Measurements from ENCODE around the gene TPBGL.

DNA sequence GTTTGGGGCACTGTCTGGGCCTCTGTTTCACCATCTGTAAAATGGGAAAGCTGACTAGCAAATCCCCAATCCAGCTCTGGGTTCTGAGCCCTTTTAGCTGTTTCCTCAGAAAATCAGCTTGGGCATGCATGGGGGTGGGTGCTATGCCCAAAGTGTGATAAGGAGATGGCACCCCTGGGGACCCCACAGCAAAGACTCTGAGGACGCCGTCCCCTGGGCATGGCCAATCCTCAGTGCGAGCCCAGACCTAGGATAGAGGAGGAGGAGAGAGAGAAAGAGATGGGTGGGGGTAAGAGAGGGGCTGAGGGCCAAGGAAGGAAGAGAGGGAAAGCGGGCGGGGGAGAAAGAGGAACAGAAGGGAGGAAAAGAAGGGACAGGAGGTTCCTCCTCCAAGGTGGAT lies 31.8 kb downstream of the TPBGL start:
- no peak for TF ChIP-seq PKNOX1 (IDR thresholded peaks at IDR 0.05)
- no peak for TF ChIP-seq TARDBP (IDR thresholded peaks at IDR 0.05)
- TF ChIP-seq FOXM1 (IDR thresholded peaks at IDR 0.05; ENCODE audit: borderline replicate concordance): no peak
- no peak for TF ChIP-seq SP1 (IDR thresholded peaks at IDR 0.05)
- no peak for TF ChIP-seq FOXK2 (IDR thresholded peaks at IDR 0.05)
- no peak for TF ChIP-seq FOXA1 (IDR thresholded peaks at IDR 0.05)
- no peak for TF ChIP-seq HDGF (IDR thresholded peaks at IDR 0.05; ENCODE audit: borderline replicate concordance)
- no peak for TF ChIP-seq ELF4 (IDR thresholded peaks at IDR 0.05)

Measured in HEK293T (cell line).